Thoracic aorta (tissue), 2 donors: Measurements from ENCODE around the gene DYNC1H1. TPM values are rescaled to one million over a fixed set of nuclear protein-coding genes. Genes with fewer than 3 reads are reported as not detected.

Source experiments
- ATAC-seq: fragments of 150-250 bp; one replicate; pipeline ENCODE4 v1.8.0; 2017; ENCODE audit warnings: low read depth; ENCODE audit not compliant: insufficient number of reproducible peaks, low FRiP score
- DNase-seq: peaks from one replicate; pipeline ENCODE4 v3.0.0-alpha.2; 2020; ENCODE audit warnings: low spot score
- H3K27ac ChIP-seq, 2 donors: fragments of 200-600 bp; sonication (generic); 1 replicate in 1 of 2; 2 replicates in 1 of 2; pipeline ENCODE4 v1.5.1; 2016; ENCODE audit warnings: mild to moderate bottlenecking in 2 of 2, moderate library complexity in 2 of 2
- H3K27me3 ChIP-seq: fragments of 200-600 bp; sonication (generic); replicated peaks from 2 replicates; pipeline ENCODE4 v1.6.0; 2016; ENCODE audit warnings: mild to moderate bottlenecking; ENCODE audit not compliant: insufficient read depth
- H3K36me3 ChIP-seq: fragments of 200-600 bp; sonication (generic); one replicate; pipeline ENCODE4 v1.5.1; 2016
- H3K4me1 ChIP-seq, 2 donors: fragments of 200-600 bp; sonication (generic); 1 replicate in 1 of 2; 2 replicates in 1 of 2; pipeline versions ENCODE4 v1.5.1 to v1.6.0; 2016; ENCODE audit warnings: low read depth in 2 of 2, mild to moderate bottlenecking in 1 of 2; ENCODE audit not compliant: control insufficient read depth in 1 of 2
- H3K4me3 ChIP-seq: fragments of 200-600 bp; sonication (generic); 2 replicates; pipeline ENCODE4 v1.5.1; 2016; ENCODE audit warnings: mild to moderate bottlenecking
- H3K9me3 ChIP-seq: fragments of 200-600 bp; sonication (generic); 2 replicates; pipeline ENCODE4 v1.5.1; 2016
- CTCF ChIP-seq: fragments of 200-600 bp; sonication (generic); IDR thresholded peaks from one replicate; pipeline ENCODE4 v1.5.1; 2019; ENCODE audit warnings: antibody characterized with exemption
- total RNA-seq, 2 donors: library from RNA; depleted of rRNA; stranded (reverse); fragments of >200 nt; gene quantifications; one replicate each; pipeline versions ENCODE4 v1.1.0 to v1.2.3, GENCODE V29; 2016

Gene DYNC1H1
- total RNA-seq, 2 donors from 2014 or later = 517 to 555 TPM

- Histone ChIP-seq H3K27me3 (no peaks in the 10 kb centered on the region), H3K4me1 (peaks cover 9 to 11% of the 10 kb centered on the region in 2 donors), H3K4me3 (no peak overlapping the region), H3K27ac (no peak overlapping the region), H3K36me3 (no peaks in the 10 kb centered on the region), H3K9me3 (no peaks in the 10 kb centered on the region)
- TF ChIP-seq CTCF = no peak
- no peak for ATAC-seq
- DNase-seq = no peak
Observed at GRCh38 chr14:101944451-101944850, 19.9 kb upstream of the DYNC1H1 start.

- no peak for ATAC-seq
- Histone ChIP-seq H3K4me1 (peaks cover 10 to 11% of the 10 kb centered on the region in 2 donors), H3K9me3 (no peaks in the 10 kb centered on the region), H3K4me3 (no peak overlapping the region), H3K27me3 (no peaks in the 10 kb centered on the region), H3K36me3 (no peaks in the 10 kb centered on the region), H3K27ac (no peak overlapping the region)
- DNase-seq = no peak
- no peak for TF ChIP-seq CTCF
Observed at GRCh38 chr14:101945171-101945570, 19.2 kb upstream of the DYNC1H1 start.

GRCh38 chr14:101947577-101947903 lies 16.8 kb upstream of the DYNC1H1 start:
- DNase-seq = no peak
- peaks cover 10 to 11% of the 10 kb centered on the region in 2 donors for H3K4me1 ChIP-seq
- no peaks in the 10 kb centered on the region for H3K36me3 ChIP-seq
- no peak for TF ChIP-seq CTCF
- H3K4me3 ChIP-seq = peak overlapping the region; percentile 83
- ATAC-seq = peak; percentile 18
- no peaks in the 10 kb centered on the region for H3K9me3 ChIP-seq
- no peaks in the 10 kb centered on the region for H3K27me3 ChIP-seq
- H3K27ac ChIP-seq = peak overlapping the region; percentile 91 to 92

- Histone ChIP-seq H3K4me1 (peaks cover 10 to 11% of the 10 kb centered on the region in 2 donors), H3K27me3 (no peaks in the 10 kb centered on the region), H3K36me3 (no peaks in the 10 kb centered on the region), H3K4me3 (peak overlapping the region; percentile 83), H3K27ac (peak overlapping the region; percentile 91 to 92), H3K9me3 (no peaks in the 10 kb centered on the region)
- DNase-seq = peak; percentile 100
- no peak for TF ChIP-seq CTCF
- ATAC-seq = peak; percentile 98
Observed at GRCh38 chr14:101947904-101948665, 16.3 kb upstream of the DYNC1H1 start.

- H3K36me3 ChIP-seq = no peaks in the 10 kb centered on the region
- no peaks in the 10 kb centered on the region for H3K27me3 ChIP-seq
- H3K9me3 ChIP-seq = no peaks in the 10 kb centered on the region
- DNase-seq (no peak), ATAC-seq (no peak)
- peaks cover 10 to 11% of the 10 kb centered on the region in 2 donors for H3K4me1 ChIP-seq
- TF ChIP-seq CTCF = no peak
- H3K27ac ChIP-seq = peak overlapping the region; percentile 90 to 92
- peak overlapping the region; percentile 83 for H3K4me3 ChIP-seq
Observed at GRCh38 chr14:101948666-101949216, 15.6 kb upstream of the DYNC1H1 start.
